GM12864 (cell line): ENCODE measurements around the gene BCORL1.

ENCODE experiments used
- DNase-seq: peaks from one replicate; pipeline ENCODE4 v3.0.0-alpha.2; 2011; ENCODE audit warnings: low read depth
- H3K4me3 ChIP-seq: 2 replicates; pipeline ENCODE4 v1.5.1; 2011; ENCODE audit warnings: mild to moderate bottlenecking, low read depth, low read length, control low read depth
- TF ChIP-seq, protein P1 (sequence below): IDR thresholded peaks from 2 replicates; pipeline ENCODE4 v1.5.1; 2011; ENCODE audit warnings: low read depth, mild to moderate bottlenecking, moderate library complexity, low read length, control low read depth, inconsistent platforms; ENCODE audit errors: missing control alignments

Gene BCORL1

DNA sequence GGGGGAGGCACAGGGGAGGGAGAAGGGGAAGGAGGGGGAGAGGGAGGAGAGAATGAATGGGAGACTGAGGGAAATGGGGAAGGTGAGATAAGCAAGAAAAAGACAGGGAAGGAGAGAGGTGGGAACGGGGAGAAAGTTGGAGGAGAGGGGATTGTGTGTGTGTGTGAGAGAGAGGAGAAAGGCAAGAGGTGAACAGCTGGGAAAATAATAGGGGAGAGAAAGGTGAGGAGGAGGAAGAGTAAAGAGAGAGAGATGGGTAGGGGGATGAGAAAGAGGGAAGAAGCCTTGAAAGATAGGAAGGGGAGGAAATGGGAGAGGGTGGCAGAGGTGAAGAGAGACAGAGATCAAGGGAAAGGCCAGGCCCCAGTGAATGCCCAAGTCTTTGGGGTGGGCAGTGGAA, 20.1 kb downstream of the BCORL1 start:
- DNase-seq: no peak
- TF ChIP-seq, protein P1, sequence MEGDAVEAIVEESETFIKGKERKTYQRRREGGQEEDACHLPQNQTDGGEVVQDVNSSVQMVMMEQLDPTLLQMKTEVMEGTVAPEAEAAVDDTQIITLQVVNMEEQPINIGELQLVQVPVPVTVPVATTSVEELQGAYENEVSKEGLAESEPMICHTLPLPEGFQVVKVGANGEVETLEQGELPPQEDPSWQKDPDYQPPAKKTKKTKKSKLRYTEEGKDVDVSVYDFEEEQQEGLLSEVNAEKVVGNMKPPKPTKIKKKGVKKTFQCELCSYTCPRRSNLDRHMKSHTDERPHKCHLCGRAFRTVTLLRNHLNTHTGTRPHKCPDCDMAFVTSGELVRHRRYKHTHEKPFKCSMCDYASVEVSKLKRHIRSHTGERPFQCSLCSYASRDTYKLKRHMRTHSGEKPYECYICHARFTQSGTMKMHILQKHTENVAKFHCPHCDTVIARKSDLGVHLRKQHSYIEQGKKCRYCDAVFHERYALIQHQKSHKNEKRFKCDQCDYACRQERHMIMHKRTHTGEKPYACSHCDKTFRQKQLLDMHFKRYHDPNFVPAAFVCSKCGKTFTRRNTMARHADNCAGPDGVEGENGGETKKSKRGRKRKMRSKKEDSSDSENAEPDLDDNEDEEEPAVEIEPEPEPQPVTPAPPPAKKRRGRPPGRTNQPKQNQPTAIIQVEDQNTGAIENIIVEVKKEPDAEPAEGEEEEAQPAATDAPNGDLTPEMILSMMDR: no peak
- no peak overlapping the region for H3K4me3 ChIP-seq

DNA sequence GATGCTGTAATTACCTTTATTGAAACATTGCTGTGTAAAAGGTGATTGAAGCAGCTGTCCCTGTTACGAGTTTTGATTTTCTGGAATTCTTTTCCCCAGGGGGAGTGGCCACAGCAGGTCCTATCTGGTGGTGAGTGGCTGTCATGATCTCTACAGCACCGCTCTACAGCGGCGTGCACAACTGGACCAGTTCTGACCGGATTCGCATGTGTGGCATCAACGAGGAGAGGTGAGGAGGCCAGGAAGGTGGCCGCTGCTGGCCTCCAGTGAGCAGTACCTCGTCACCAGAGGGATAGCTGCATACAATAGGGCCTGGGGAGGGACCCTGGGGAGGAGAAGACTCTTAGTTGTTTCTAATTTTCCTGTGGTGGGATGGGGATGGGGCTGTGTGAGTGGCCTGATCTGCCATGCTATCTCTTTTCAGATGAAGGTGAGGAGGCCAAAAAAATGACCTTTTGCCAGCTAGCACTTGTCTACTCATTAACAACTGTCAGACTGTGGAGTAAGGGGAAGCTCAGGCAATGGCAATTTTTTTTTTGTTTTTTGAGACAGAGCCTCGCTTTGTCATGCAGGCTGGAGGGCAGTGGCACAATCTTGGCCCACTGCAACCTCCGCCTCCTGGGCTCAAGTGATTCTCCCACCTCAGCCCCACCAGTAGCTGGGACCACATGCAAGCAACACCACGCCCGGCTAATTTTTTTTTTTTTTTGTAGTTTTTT, 22.8 kb downstream of the BCORL1 start:
- TF ChIP-seq, protein P1: no peak
- no peak overlapping the region for H3K4me3 ChIP-seq
- DNase-seq: no peak

- no peak for DNase-seq
- TF ChIP-seq, protein P1: no peak
- no peak overlapping the region for H3K4me3 ChIP-seq
These were observed 27.3 kb downstream of the BCORL1 start for GRCh38 chrX:130009658-130010223.

GRCh38 chrX:130012683-130013082, 30.2 kb downstream of the BCORL1 start:
- TF ChIP-seq, protein P1: no peak
- DNase-seq: no peak
- H3K4me3 ChIP-seq: no peak overlapping the region

- TF ChIP-seq, protein P1: no peak
- no peak for DNase-seq
- no peak overlapping the region for H3K4me3 ChIP-seq
These were observed 31.2 kb downstream of the BCORL1 start for GRCh38 chrX:130013661-130014060.

- no peak overlapping the region for H3K4me3 ChIP-seq
- TF ChIP-seq, protein P1: no peak
- DNase-seq: no peak
These were observed 31.9 kb downstream of the BCORL1 start for GRCh38 chrX:130014356-130014755.

- no peak overlapping the region for H3K4me3 ChIP-seq
- TF ChIP-seq, protein P1: no peak
- no peak for DNase-seq
These were observed 32.3 kb downstream of the BCORL1 start for GRCh38 chrX:130014770-130015169.
